Heart right ventricle (tissue), 16 donors: Measurements from ENCODE around the gene KIT. TPM values are rescaled to one million over a fixed set of nuclear protein-coding genes. Genes with fewer than 3 reads are reported as not detected.

Source experiments
- ATAC-seq, 8 donors: fragments of 200-7000 bp; cut with Tn5 transposase; one replicate each; pipeline ENCODE4 v1.9.1; 2020; ENCODE audit warnings: mild to moderate bottlenecking in 8 of 8, moderate library complexity in 8 of 8, moderate number of reproducible peaks in 1 of 8
- DNase-seq, 2 donors: peaks; one replicate each; pipeline ENCODE4 v3.0.0-alpha.2; 2020
- H3K27ac ChIP-seq, 10 donors: fragments of 200-600 bp; sonication (generic) in 2 of 10; one replicate each; pipeline versions ENCODE4 v1.5.0 to v1.8.0; 2020 to 2022; ENCODE audit warnings: mild to moderate bottlenecking in 3 of 10
- H3K27me3 ChIP-seq, 7 donors: fragments of 200-600 bp; one replicate each; pipeline ENCODE4 v1.8.0; 2021 to 2022; ENCODE audit warnings: mild to moderate bottlenecking in 2 of 7
- H3K36me3 ChIP-seq, 9 donors: fragments of 200-600 bp; sonication (generic) in 1 of 9; one replicate each; pipeline versions ENCODE4 v1.5.0 to v1.8.0; 2020 to 2022; ENCODE audit warnings: mild to moderate bottlenecking in 2 of 9
- H3K4me1 ChIP-seq, 9 donors: fragments of 200-600 bp; sonication (generic) in 1 of 9; one replicate each; pipeline versions ENCODE4 v1.5.0 to v1.8.0; 2020 to 2022; ENCODE audit warnings: mild to moderate bottlenecking in 4 of 9
- H3K4me3 ChIP-seq, 10 donors: fragments of 200-600 bp; sonication (generic) in 2 of 10; one replicate each; pipeline versions ENCODE4 v1.5.0 to v1.8.0; 2020 to 2022; ENCODE audit warnings: mild to moderate bottlenecking in 7 of 10, moderate library complexity in 2 of 10
- H3K9me3 ChIP-seq, 11 donors: fragments of 200-600 bp in 10 of 11; sonication (generic) in 2 of 11; one replicate each; pipeline versions ENCODE4 v1.5.0 to v1.8.0; 2013 to 2022; ENCODE audit warnings: mild to moderate bottlenecking in 2 of 11, control low read depth in 1 of 11, moderate library complexity in 1 of 11
- WGBS, 2 donors: extraction: QIAGEN DNeasy Blood & Tissue Kit; methylation state at CpG; one replicate each; pipeline ENCODE4 v1.1.7; 2013; ENCODE audit warnings: inconsistent platforms in 1 of 2; 5-methylcytosine and 5-hydroxymethylcytosine counted together
- intact Hi-C, 10 donors: fragments of 100-400 bp; cut with DNase I; formaldehyde crosslinking; loops; one replicate each; pipeline versions ENCODE4 v1.11.1 to v1.14.2; 2022
- polyA plus RNA-seq, 2 donors: library from polyadenylated mRNA; stranded (reverse); fragments of 200-250 nt; gene quantifications; one replicate each; pipeline ENCODE4 v1.2.3, GENCODE V29; 2013
- total RNA-seq, 10 donors: library from RNA; stranded (reverse); fragmentation: NEBNext Ultra II Directional in 3 of 10; extraction: Animal tissue kit (Norgen Biotek cat#: 25700) in 3 of 10; gene quantifications; one replicate each; pipeline versions ENCODE4 v1.2.1 to v1.2.4, GENCODE V29; 2021 to 2023
- TF ChIP-seq, protein P1 (sequence below), 9 donors: fragments of 200-600 bp; sonication (generic) in 2 of 9; IDR thresholded peaks; one replicate each; pipeline versions ENCODE4 v1.5.0 to v1.8.0; 2021 to 2022; ENCODE audit warnings: antibody characterized with exemption in 9 of 9, mild to moderate bottlenecking in 5 of 9, moderate library complexity in 1 of 9
- donor health status: Arrhythmogenic right ventricular cardiomyopathy.
- donor health status: ischemic (EF 13 %, LVEDD 7.1; RV severe dilation, severe dysfunction).
- donor health status: healthy with polysubstance abuse.
- donor health status: DM: no; HTN: yes; CAD: no.
- donor health status: DM: no; HTN: no; CAD: no.
- donor health status: ischemic (EF 25% LVEDD 6.9; RV normal size, moderate dysfunction).
- donor health status: ischemic (EF 25% LVEDD 5.7; RV mildly dilated, moderate dysfunction).
- donor health status: healthy.
- donor health status: DM: yes; HTN: yes; CAD: no.
- donor health status: Ischemic cardiomyopathy.
- donor health status: ischemic (EF 35%, LVEDD 5.7; RV mildly dilated, moderate dysfunction).
- donor health status: nonischemic (EF 11% LVEDD 7.7; RV severe dilation, severe dysfunction).
- donor health status: DM: yes; HTN: yes; CAD: no.
- donor health status: PGD.
- donor health status: ischemic (EF 29% LVEDD 5.4; RV normal size, mild dysfunction).
- donor health status: nonischemic (EF 23%, LVEDD 6.1; RV moderate dilation, normal function).

Gene KIT
- total and polyA plus RNA-seq, 12 donors: 0.07 to 6.8 (median 2.1) TPM

DNA sequence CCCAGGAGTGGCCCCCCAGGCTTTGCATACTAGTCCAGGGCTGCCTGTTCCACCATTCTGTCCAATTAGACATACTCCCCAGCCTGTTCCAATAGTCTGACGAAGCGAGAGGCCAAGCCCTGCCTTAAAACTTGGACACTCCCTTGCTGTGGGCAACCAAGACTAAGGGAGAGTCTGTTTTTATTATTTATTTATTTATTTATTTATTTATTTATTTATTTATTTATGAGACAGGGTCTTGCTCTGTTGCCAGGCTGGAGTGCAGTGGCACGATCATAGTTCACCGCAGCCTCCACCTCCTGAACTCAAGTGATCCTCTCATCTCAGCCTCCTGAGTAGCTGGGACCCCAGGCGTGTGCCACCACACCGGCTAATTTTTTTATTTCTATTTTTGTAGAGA is 6.6 kb downstream of the KIT start:
- H3K36me3 ChIP-seq: no peaks in the 10 kb centered on the region

DNA sequence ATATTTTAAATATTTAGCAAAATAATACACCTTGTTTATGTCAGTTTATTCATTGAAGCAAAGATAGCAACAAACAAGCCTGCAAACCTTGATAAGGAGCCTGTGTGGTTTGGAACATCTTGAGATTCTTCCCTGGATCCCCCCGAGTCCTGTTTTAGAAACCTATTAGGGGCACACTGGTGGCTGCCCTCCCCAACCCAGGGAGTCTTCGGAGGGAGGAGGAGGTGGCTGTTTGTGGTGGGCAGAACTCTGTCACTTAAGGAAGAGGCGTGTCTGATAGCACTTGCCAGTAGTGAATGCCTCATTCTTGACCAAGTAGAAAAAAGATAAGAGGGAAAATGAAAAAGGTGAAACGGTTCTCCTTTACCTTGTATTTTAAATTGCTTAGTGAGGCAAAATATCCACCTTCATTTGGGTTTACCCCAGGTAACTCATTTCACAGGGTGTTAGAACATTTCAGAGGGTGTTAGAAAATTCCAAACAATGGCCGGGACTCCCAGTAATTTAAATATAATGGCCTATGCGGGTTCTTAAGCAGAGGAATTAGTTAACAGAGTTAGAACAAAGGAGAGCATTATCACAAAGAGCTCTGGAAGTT is 10.4 kb downstream of the KIT start:
- Histone ChIP-seq H3K4me1 (peaks cover 0 to 7% (median 0%) of the 10 kb centered on the region in 9 donors), H3K27ac (no peak overlapping the region), H3K4me3 (no peak overlapping the region), H3K36me3 (no peaks in the 10 kb centered on the region), H3K9me3 (no peaks in the 10 kb centered on the region), H3K27me3 (no peaks in the 10 kb centered on the region)
- ATAC-seq (no peak), DNase-seq (no peak)
- intact Hi-C loops: loop anchor here in 1 of 10 donors (10.0 kb wide), 1 partner anchor 287 kb away; no protein-coding TSS in a partner anchor
- 54 to 56% methylated on average over 6 of the region's 6 CpGs for WGBS, 2 donors
- TF ChIP-seq, protein P1, sequence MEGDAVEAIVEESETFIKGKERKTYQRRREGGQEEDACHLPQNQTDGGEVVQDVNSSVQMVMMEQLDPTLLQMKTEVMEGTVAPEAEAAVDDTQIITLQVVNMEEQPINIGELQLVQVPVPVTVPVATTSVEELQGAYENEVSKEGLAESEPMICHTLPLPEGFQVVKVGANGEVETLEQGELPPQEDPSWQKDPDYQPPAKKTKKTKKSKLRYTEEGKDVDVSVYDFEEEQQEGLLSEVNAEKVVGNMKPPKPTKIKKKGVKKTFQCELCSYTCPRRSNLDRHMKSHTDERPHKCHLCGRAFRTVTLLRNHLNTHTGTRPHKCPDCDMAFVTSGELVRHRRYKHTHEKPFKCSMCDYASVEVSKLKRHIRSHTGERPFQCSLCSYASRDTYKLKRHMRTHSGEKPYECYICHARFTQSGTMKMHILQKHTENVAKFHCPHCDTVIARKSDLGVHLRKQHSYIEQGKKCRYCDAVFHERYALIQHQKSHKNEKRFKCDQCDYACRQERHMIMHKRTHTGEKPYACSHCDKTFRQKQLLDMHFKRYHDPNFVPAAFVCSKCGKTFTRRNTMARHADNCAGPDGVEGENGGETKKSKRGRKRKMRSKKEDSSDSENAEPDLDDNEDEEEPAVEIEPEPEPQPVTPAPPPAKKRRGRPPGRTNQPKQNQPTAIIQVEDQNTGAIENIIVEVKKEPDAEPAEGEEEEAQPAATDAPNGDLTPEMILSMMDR (IDR thresholded peaks at IDR 0.05): no peak

More for the DNA sequence above, 6.6 kb downstream of the KIT start:
- 97 to 98% methylated on average over 6 of the region's 6 CpGs for WGBS, 2 donors
- Histone ChIP-seq H3K4me1 (peaks cover 0 to 32% (median 14%) of the 10 kb centered on the region in 9 donors), H3K27ac (no peak overlapping the region), H3K9me3 (no peaks in the 10 kb centered on the region), H3K4me3 (no peak overlapping the region), H3K27me3 (peaks cover 0 to 21% (median 9%) of the 10 kb centered on the region in 7 donors)
- no peak for DNase-seq
- intact Hi-C loops: loop anchor here in 1 of 10 donors (10.0 kb wide), 1 partner anchor 290 kb away; no protein-coding TSS in a partner anchor
- TF ChIP-seq, protein P1 (IDR thresholded peaks at IDR 0.05): no peak
- ATAC-seq: no peak

DNA sequence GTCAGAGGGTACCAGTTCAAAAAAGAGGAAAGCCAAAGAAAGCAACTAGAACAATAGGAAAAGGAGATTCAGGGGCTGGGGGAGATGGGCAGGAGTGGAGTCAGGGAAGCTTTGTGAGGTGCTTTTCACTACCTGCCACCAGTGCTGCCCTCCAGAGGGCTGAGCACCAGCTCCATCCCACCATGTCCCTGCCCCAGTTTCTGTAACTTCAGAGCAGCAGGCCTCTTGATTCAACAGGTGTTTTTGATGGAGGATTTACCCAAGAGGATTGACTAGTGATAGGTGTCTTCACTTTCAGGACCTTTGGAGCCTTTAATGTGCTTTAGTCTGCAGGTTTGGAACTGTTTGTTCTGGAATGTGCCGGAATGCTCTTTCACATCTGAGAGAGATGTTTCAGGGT is 12.1 kb downstream of the KIT start:
- H3K27me3 ChIP-seq: no peaks in the 10 kb centered on the region
- H3K9me3 ChIP-seq: no peaks in the 10 kb centered on the region
- H3K36me3 ChIP-seq: no peaks in the 10 kb centered on the region
- H3K27ac ChIP-seq: no peak overlapping the region
- DNase-seq (no peak), ATAC-seq (no peak)
- WGBS, 2 donors: 97 to 98% methylated on average over 1 of the region's 1 CpG
- no peak overlapping the region for H3K4me3 ChIP-seq
- H3K4me1 ChIP-seq: peaks cover 0 to 6% (median 0%) of the 10 kb centered on the region in 9 donors
- intact Hi-C loops: loop anchor here in 1 of 10 donors (10.0 kb wide), 1 partner anchor 285 kb away; no protein-coding TSS in a partner anchor
- TF ChIP-seq, protein P1 (IDR thresholded peaks at IDR 0.05): no peak

DNA sequence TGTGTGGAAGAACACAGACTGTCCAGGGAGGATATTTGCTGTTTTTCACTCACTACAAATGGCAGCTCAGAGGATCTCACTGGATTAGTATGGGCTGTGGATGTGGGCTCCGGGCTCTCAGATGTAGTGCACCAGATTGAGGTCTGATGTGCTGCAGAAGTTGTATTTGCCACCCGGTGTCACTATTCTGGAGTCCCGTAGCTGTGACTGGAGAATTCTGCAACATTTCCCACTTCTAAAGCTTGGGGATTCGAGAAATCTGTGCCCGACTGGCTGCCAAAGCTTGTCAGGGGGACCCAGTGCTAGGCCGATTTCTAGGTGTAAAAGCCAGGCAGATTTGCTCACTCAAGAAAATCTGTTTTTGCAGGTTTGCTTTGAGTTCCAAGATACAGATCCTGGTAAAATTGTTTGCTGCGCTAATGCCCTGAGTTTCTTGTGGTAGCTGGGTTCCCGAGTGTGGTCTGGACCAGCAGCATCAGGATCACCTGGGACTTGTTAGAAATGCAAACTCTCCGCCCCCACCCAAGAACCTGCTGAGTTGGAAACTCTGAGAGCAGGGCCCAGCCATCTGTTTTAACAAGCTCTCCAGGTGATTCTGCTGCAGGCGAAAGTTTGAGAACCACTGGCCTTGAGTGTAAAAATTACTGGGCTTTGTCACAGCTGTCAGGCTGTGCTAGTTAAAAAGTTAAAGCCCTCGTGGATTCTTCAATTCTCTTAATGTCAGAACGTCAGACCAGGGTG is 18.1 kb downstream of the KIT start:
- no peak for DNase-seq
- Histone ChIP-seq H3K9me3 (no peaks in the 10 kb centered on the region), H3K36me3 (no peaks in the 10 kb centered on the region), H3K27me3 (peaks cover 0 to 4% (median 0%) of the 10 kb centered on the region in 7 donors), H3K27ac (no peak overlapping the region), H3K4me1 (no peaks in the 10 kb centered on the region), H3K4me3 (no peak overlapping the region)
- ATAC-seq: no peak
- TF ChIP-seq, protein P1 (IDR thresholded peaks at IDR 0.05): no peak
- WGBS, 2 donors: 88 to 90% methylated on average over 12 of the region's 12 CpGs
- intact Hi-C loops: no loop called here
